Glutamatergic neuron (in vitro differentiated cells): ENCODE data around the gene ZSCAN5B. TPM values are rescaled to one million over a fixed set of nuclear protein-coding genes. Genes with fewer than 3 reads are reported as not detected.

ENCODE experiments used
- DNase-seq: peaks from one replicate; pipeline ENCODE4 v3.0.0; 2022
- H3K27ac Mint-ChIP-seq: one replicate; pipeline ENCODE4 v1.8.0; 2020; ENCODE audit warnings: mild to moderate bottlenecking, mixed read lengths, inconsistent platforms; ENCODE audit not compliant: unreplicated experiment
- H3K27me3 Mint-ChIP-seq: one replicate; pipeline ENCODE4 v1.8.0; 2020; ENCODE audit warnings: mild to moderate bottlenecking, moderate library complexity, mixed read lengths, inconsistent platforms; ENCODE audit not compliant: unreplicated experiment
- H3K36me3 Mint-ChIP-seq: one replicate; pipeline ENCODE4 v1.8.0; 2020; ENCODE audit warnings: mild to moderate bottlenecking, mixed read lengths, inconsistent platforms; ENCODE audit not compliant: unreplicated experiment
- H3K4me1 Mint-ChIP-seq: one replicate; pipeline ENCODE4 v1.8.0; 2020; ENCODE audit warnings: mild to moderate bottlenecking, low read depth, mixed read lengths, inconsistent platforms; ENCODE audit not compliant: unreplicated experiment
- H3K4me3 Mint-ChIP-seq: one replicate; pipeline ENCODE4 v1.8.0; 2020; ENCODE audit warnings: mild to moderate bottlenecking, mixed read lengths, inconsistent platforms; ENCODE audit not compliant: unreplicated experiment
- H3K9me3 Mint-ChIP-seq: one replicate; pipeline ENCODE4 v1.8.0; 2020; ENCODE audit warnings: mild to moderate bottlenecking, moderate library complexity, mixed read lengths, inconsistent platforms; ENCODE audit not compliant: unreplicated experiment
- total RNA-seq: library from RNA; stranded (reverse); fragmentation: NEBNext Ultra II Directional; extraction: Animal tissue kit (Norgen Biotek cat#: 25700); gene quantifications from one replicate; pipeline ENCODE4 v1.2.1, GENCODE V29; 2021; ENCODE audit not compliant: unreplicated experiment
- TF ChIP-seq, protein P1 (sequence below): fragments of 200-600 bp; sonication (generic); IDR thresholded peaks from one replicate; pipeline ENCODE4 v1.5.0; 2021; ENCODE audit not compliant: partially characterized antibody, unreplicated experiment

Gene ZSCAN5B
- total RNA-seq, 1 donor from 2014 or later: not detected

DNA sequence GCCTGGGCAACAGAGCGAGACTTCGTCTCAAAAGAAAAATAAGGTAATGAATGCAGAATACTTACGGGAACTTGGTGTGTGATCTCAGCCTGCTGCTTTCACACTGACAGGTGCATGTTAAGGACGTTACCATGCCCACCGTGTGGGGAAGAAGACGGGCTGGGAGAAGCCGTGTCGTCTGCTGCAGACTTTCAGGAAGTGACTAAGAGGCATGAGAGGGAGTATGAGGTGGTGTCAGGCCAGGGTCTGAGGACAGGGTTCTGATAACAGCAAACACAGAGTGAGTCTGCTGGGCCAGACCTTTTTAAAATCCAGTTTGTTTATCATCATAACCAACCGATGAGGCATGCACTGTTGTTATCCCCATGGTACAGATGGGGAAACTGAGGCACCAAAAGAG lies 35.3 kb downstream of the ZSCAN5B start:
- Mint-ChIP-seq H3K4me3 (no peak overlapping the region), H3K4me1 (no peaks in the 10 kb centered on the region)

DNA sequence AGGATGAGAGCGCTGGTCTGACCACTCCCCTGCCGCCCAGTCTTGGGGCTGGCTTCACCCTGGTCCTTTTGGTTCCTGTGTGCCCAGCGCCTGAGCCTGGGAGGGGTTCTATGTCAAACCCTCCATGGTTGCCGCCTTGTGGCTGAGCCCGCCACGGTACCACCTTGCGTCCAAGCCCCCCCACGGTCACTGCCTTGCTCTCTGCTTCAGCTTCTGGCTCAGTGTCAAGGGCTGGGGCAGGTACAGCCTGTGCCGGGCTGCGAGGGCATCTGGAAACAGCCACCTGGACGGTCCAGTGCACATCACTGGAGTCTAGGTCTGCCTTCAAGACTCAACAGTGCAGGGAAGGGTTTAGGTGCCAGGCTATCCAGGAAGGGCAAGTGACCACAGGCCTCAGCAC lies 36.0 kb downstream of the ZSCAN5B start:
- Mint-ChIP-seq H3K4me1 (no peaks in the 10 kb centered on the region), H3K27ac (no peak overlapping the region), H3K4me3 (no peak overlapping the region), H3K9me3 (peaks cover 9% of the 10 kb centered on the region), H3K27me3 (peaks cover 4% of the 10 kb centered on the region), H3K36me3 (peaks cover 5% of the 10 kb centered on the region)
- TF ChIP-seq, protein P1, sequence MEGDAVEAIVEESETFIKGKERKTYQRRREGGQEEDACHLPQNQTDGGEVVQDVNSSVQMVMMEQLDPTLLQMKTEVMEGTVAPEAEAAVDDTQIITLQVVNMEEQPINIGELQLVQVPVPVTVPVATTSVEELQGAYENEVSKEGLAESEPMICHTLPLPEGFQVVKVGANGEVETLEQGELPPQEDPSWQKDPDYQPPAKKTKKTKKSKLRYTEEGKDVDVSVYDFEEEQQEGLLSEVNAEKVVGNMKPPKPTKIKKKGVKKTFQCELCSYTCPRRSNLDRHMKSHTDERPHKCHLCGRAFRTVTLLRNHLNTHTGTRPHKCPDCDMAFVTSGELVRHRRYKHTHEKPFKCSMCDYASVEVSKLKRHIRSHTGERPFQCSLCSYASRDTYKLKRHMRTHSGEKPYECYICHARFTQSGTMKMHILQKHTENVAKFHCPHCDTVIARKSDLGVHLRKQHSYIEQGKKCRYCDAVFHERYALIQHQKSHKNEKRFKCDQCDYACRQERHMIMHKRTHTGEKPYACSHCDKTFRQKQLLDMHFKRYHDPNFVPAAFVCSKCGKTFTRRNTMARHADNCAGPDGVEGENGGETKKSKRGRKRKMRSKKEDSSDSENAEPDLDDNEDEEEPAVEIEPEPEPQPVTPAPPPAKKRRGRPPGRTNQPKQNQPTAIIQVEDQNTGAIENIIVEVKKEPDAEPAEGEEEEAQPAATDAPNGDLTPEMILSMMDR: no peak
- no peak for DNase-seq

More for the DNA sequence above, 35.3 kb downstream of the ZSCAN5B start:
- TF ChIP-seq, protein P1: no peak
- H3K27me3 Mint-ChIP-seq: peaks cover 4% of the 10 kb centered on the region
- H3K27ac Mint-ChIP-seq: no peak overlapping the region
- H3K9me3 Mint-ChIP-seq: peaks cover 9% of the 10 kb centered on the region
- no peak for DNase-seq
- H3K36me3 Mint-ChIP-seq: peaks cover 5% of the 10 kb centered on the region

GRCh38 chr19:56159622-56160271 lies 37.8 kb downstream of the ZSCAN5B start:
- peaks cover 12% of the 10 kb centered on the region for H3K9me3 Mint-ChIP-seq
- peaks cover 4% of the 10 kb centered on the region for H3K27me3 Mint-ChIP-seq
- peaks cover 5% of the 10 kb centered on the region for H3K4me1 Mint-ChIP-seq
- no peak overlapping the region for H3K27ac Mint-ChIP-seq
- H3K4me3 Mint-ChIP-seq: no peak overlapping the region
- DNase-seq: no peak
- TF ChIP-seq, protein P1: no peak
- peaks cover 15% of the 10 kb centered on the region for H3K36me3 Mint-ChIP-seq

- Mint-ChIP-seq H3K36me3 (peaks cover 15% of the 10 kb centered on the region), H3K4me3 (no peak overlapping the region)
- DNase-seq: no peak
These were observed 38.5 kb downstream of the ZSCAN5B start for GRCh38 chr19:56159009-56159559.

More at GRCh38 chr19:56159009-56159559, 38.5 kb downstream of the ZSCAN5B start:
- no peak overlapping the region for H3K27ac Mint-ChIP-seq
- H3K9me3 Mint-ChIP-seq: peaks cover 12% of the 10 kb centered on the region
- peaks cover 5% of the 10 kb centered on the region for H3K4me1 Mint-ChIP-seq
- TF ChIP-seq, protein P1: no peak
- H3K27me3 Mint-ChIP-seq: peaks cover 4% of the 10 kb centered on the region
